Astrocyte of the spinal cord (primary cell): ENCODE data around the gene TNIP1.

ENCODE experiments used
- DNase-seq: peaks from one replicate; pipeline ENCODE4 v3.0.0; 2011; ENCODE audit warnings: low read depth, low spot score
- H3K4me3 ChIP-seq: 2 replicates; pipeline ENCODE4 v1.5.1; 2011; ENCODE audit warnings: low read depth, mild to moderate bottlenecking, low read length, moderate library complexity
- CTCF ChIP-seq: IDR thresholded peaks from 2 replicates; pipeline ENCODE4 v1.5.1; 2012; ENCODE audit warnings: low read depth, mild to moderate bottlenecking, low read length, inconsistent platforms
- in situ Hi-C: cut with HindIII; loops from 2 replicates; pipeline ENCODE4 v1.10.0; 2017; ENCODE audit warnings: low sequenced_read_pairs

TNIP1 gene

GRCh38 chr5:151070449-151070848 is 10.4 kb downstream of the TNIP1 start:
- in situ Hi-C loops: no loop called here
- TF ChIP-seq CTCF: no peak
- H3K4me3 ChIP-seq: no peak overlapping the region
- DNase-seq: no peak

- no peak for TF ChIP-seq CTCF
- in situ Hi-C loops: no loop called here
- peak; percentile 39 for DNase-seq
- H3K4me3 ChIP-seq: no peak overlapping the region
These were observed 12.2 kb downstream of the TNIP1 start for GRCh38 chr5:151068433-151069197.

GRCh38 chr5:151067632-151068432 is 13.0 kb downstream of the TNIP1 start:
- TF ChIP-seq CTCF: no peak
- H3K4me3 ChIP-seq: no peak overlapping the region
- no peak for DNase-seq
- in situ Hi-C loops: no loop called here

GRCh38 chr5:151066920-151067319 is 13.9 kb downstream of the TNIP1 start:
- no peak overlapping the region for H3K4me3 ChIP-seq
- no peak for TF ChIP-seq CTCF
- in situ Hi-C loops: no loop called here
- DNase-seq: no peak

- no peak for TF ChIP-seq CTCF
- no peak overlapping the region for H3K4me3 ChIP-seq
- in situ Hi-C loops: no loop called here
These were observed 15.2 kb downstream of the TNIP1 start for GRCh38 chr5:151065609-151066008.

GRCh38 chr5:151064916-151065499 is 15.8 kb downstream of the TNIP1 start:
- TF ChIP-seq CTCF: no peak
- in situ Hi-C loops: no loop called here
- H3K4me3 ChIP-seq: no peak overlapping the region
- no peak for DNase-seq

More at GRCh38 chr5:151065609-151066008, 15.2 kb downstream of the TNIP1 start:
- DNase-seq: no peak
